ENCODE measurements around the gene AGBL4.
A peak's percentile ranks its signal among the peaks of the same experiment; 100 is the strongest.

Gene AGBL4

GRCh38 chr1:48882020-48882419 is 1141.7 kb downstream of the AGBL4 start:
- FAIRE-seq, result no peak
- TF ChIP-seq CTCF (IDR thresholded peaks at IDR 0.05; ENCODE audit: insufficient read depth, missing control alignments), result no peak
- no peak for DNase-seq (ENCODE audit: insufficient read length, low spot score)

GRCh38 chr1:48878191-48878940 is 1145.4 kb downstream of the AGBL4 start:
- FAIRE-seq, result no peak
- DNase-seq (ENCODE audit: insufficient read length, low spot score), result no peak
- no peak for TF ChIP-seq CTCF (IDR thresholded peaks at IDR 0.05; ENCODE audit: insufficient read depth, missing control alignments)

DNA sequence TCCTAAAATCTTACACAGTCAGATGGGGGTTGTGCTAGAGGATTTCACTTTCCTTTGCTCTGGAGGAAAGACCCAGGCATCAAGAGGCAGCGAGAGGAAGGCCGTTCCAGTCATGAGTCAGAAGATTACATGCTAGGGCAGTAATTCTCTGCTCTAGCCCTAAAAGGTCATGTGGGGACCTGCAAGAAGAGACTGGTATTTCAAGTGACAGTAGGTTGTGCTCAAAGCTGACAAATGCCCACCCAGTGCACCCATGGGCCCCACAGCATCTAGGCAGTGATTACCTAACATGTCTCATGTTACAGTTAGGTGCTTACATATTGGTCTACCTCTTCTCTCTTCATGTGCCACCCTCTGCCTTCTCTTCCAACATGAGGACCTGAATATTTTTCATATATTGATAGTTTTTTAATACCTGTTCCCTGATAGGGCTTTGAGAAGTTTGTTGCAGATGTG is 1147.4 kb downstream of the AGBL4 start:
- no peak for FAIRE-seq
- DNase-seq (ENCODE audit: insufficient read length, low spot score), result no peak
- TF ChIP-seq CTCF (IDR thresholded peaks at IDR 0.05; ENCODE audit: insufficient read depth, missing control alignments), result no peak

- TF ChIP-seq CTCF (IDR thresholded peaks at IDR 0.05; ENCODE audit: insufficient read depth, missing control alignments), result no peak
- DNase-seq (ENCODE audit: insufficient read length, low spot score) (no peak), FAIRE-seq (no peak)
Observed at GRCh38 chr1:48875552-48876329, 1148.0 kb downstream of the AGBL4 start.

DNA sequence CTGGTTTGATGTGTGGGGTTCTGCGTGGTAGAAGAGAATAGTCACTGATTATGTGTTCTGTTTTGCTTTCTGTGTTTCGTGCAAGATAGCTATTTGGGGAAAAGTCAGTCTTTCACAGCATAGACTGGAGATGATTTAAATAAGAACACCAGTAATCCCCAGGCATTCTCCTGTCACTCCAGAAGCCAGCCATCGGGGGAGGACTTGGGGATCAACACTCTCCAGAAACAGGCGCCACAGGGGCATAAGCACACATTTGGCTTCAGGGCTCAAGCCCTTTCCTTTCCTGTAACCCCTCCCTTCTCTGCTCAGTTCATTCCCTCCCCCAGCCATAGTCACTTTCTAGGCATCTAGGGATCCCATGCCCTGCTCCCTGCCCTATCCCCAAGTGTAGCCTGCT is 1149.8 kb downstream of the AGBL4 start:
- TF ChIP-seq CTCF (IDR thresholded peaks at IDR 0.05; ENCODE audit: insufficient read depth, missing control alignments), result no peak
- DNase-seq (ENCODE audit: insufficient read length, low spot score), result no peak
- no peak for FAIRE-seq

GRCh38 chr1:48870596-48870995 is 1153.2 kb downstream of the AGBL4 start:
- peak; percentile 53 for TF ChIP-seq CTCF (IDR thresholded peaks at IDR 0.05; ENCODE audit: insufficient read depth, missing control alignments)
- DNase-seq (ENCODE audit: insufficient read length, low spot score) (no peak), FAIRE-seq (no peak)

All from D721Med (cell line).